Suprapubic skin (tissue), 4 donors: ENCODE measurements around the gene EXOC3. TPM values are rescaled to one million over a fixed set of nuclear protein-coding genes. Genes with fewer than 3 reads are reported as not detected.
A peak's percentile ranks its signal among the peaks of the same experiment; 100 is the strongest.

ENCODE experiments used
- DNase-seq, 2 donors: peaks; one replicate each; pipeline ENCODE4 v3.0.0-alpha.2; 2019; ENCODE audit warnings: low spot score in 2 of 2
- H3K27ac ChIP-seq: fragments of 200-600 bp; sonication (generic); one replicate; pipeline ENCODE4 v1.5.1; 2019
- H3K27me3 ChIP-seq: fragments of 200-600 bp; sonication (generic); one replicate; pipeline ENCODE4 v1.5.1; 2019
- H3K36me3 ChIP-seq: fragments of 200-600 bp; sonication (generic); one replicate; pipeline ENCODE4 v1.5.1; 2019
- H3K4me1 ChIP-seq: fragments of 200-600 bp; sonication (generic); one replicate; pipeline ENCODE4 v1.5.1; 2019
- H3K4me3 ChIP-seq: fragments of 200-600 bp; sonication (generic); one replicate; pipeline ENCODE4 v1.5.1; 2019; ENCODE audit warnings: mild to moderate bottlenecking
- H3K9me3 ChIP-seq: fragments of 200-600 bp; sonication (generic); one replicate; pipeline ENCODE4 v1.5.1; 2019
- EP300 ChIP-seq: sonication (generic); formaldehyde crosslinking; IDR thresholded peaks from one replicate; pipeline ENCODE4 v1.6.1; 2017; ENCODE audit warnings: antibody characterized with exemption
- POLR2A ChIP-seq, 2 donors: fragments of 450-650 bp; IDR thresholded peaks; one replicate each; pipeline ENCODE4 v1.6.1; 2017; ENCODE audit warnings: antibody characterized with exemption in 2 of 2, mild to moderate bottlenecking in 2 of 2, moderate library complexity in 2 of 2
- POLR2AphosphoS5 ChIP-seq, 3 donors: sonication (generic); formaldehyde crosslinking; IDR thresholded peaks; one replicate each; pipeline ENCODE4 v1.6.1; 2017; ENCODE audit warnings: antibody characterized with exemption in 3 of 3
- WGBS: methylation state at CpG from one replicate; pipeline ENCODE4 v1.1.5; 2018; 5-methylcytosine and 5-hydroxymethylcytosine counted together
- total RNA-seq, 4 donors: library from RNA; depleted of rRNA; stranded (reverse); fragments of >200 nt; gene quantifications; one replicate each; pipeline ENCODE4 v1.1.0, GENCODE V29; 2016
- TF ChIP-seq, protein P1 (sequence below), 2 donors: fragments of 200-600 bp in 1 of 2; fragments of 450-650 bp in 1 of 2; sonication (generic) in 1 of 2; IDR thresholded peaks; one replicate each; pipeline ENCODE4 v1.5.1; 2016 to 2019; ENCODE audit warnings: antibody characterized with exemption in 2 of 2, mild to moderate bottlenecking in 1 of 2, moderate library complexity in 1 of 2

EXOC3 gene
- total RNA-seq, 4 donors from 2014 or later: 68.9 to 199 (median 83.4) TPM

DNA sequence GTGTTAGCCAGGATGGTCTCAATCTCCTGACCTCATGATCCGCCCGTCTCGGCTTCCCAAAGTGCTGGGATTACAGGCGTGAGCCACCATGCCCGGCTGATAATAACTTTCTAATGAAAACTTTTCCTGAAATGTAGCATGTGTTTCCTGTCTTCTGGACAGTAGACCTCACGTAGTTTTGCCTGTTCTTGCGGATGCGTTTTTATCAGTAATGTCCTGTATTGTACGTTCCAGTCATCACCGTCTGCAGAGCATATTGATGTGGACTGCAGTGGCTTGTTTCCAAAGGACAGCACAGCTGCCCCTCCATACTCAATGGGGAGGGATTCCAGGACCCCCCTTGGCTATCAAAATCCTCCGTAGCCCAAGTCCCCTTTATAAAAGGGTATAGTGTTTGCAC, 12.8 kb downstream of the EXOC3 start:
- peaks cover 16% of the 10 kb centered on the region for H3K9me3 ChIP-seq
- H3K27me3 ChIP-seq: no peaks in the 10 kb centered on the region
- TF ChIP-seq POLR2AphosphoS5 (IDR thresholded peaks at IDR 0.05) (no peak), EP300 (no peak), POLR2A (IDR thresholded peaks at IDR 0.05) (no peak)
- TF ChIP-seq, protein P1, sequence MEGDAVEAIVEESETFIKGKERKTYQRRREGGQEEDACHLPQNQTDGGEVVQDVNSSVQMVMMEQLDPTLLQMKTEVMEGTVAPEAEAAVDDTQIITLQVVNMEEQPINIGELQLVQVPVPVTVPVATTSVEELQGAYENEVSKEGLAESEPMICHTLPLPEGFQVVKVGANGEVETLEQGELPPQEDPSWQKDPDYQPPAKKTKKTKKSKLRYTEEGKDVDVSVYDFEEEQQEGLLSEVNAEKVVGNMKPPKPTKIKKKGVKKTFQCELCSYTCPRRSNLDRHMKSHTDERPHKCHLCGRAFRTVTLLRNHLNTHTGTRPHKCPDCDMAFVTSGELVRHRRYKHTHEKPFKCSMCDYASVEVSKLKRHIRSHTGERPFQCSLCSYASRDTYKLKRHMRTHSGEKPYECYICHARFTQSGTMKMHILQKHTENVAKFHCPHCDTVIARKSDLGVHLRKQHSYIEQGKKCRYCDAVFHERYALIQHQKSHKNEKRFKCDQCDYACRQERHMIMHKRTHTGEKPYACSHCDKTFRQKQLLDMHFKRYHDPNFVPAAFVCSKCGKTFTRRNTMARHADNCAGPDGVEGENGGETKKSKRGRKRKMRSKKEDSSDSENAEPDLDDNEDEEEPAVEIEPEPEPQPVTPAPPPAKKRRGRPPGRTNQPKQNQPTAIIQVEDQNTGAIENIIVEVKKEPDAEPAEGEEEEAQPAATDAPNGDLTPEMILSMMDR (IDR thresholded peaks at IDR 0.05): no peak
- no peak overlapping the region for H3K27ac ChIP-seq
- H3K4me1 ChIP-seq: peaks cover 19% of the 10 kb centered on the region
- DNase-seq: peak; percentile 25 to 37
- WGBS: 91% methylated on average over 11 of the region's 11 CpGs
- no peak overlapping the region for H3K4me3 ChIP-seq
- peaks cover 75% of the 10 kb centered on the region for H3K36me3 ChIP-seq

DNA sequence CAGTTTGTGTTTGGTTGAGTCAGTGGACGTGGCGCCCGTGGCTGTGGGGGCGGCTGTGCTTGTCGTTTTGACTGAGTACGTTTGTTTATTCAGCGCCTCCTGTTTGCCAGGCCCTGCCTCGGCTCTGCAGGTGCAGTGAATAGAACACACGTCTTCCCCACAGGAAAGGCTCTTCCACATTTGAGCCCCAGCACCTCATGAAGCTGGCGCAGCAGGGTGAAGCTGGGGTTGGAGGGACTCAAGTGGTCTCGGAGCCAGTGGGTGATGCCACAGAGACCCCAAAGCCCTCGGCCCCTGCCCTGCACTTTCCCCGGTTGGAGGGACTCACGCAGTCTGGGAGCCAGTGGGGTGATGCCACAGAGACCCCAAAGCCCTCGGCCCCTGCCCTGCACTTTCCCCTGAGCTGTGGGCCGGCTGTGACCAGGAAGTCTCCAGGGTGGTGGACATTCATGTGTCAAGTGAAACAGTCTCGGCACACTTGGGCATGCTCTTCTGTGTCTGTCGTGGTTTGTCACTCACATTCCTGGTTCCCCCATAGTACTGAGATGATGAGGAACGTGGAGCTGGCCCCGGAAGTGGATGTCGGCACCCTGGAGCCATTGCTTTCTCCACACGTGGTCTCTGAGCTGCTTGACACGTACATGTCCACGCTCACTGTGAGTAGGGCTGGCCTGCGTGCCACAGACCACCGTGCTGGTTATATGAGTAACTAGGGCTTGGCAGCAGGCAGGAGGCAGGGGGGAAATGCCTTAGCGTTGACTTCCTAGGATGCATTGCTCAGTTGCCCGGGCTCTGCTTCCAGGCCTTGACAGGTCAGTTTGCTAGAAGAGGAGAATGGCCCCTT, 13.6 kb downstream of the EXOC3 start:
- H3K36me3 ChIP-seq: peaks cover 71% of the 10 kb centered on the region
- peak; percentile 55 to 74 for DNase-seq
- no peaks in the 10 kb centered on the region for H3K27me3 ChIP-seq
- WGBS: 92% methylated on average over 17 of the region's 28 CpGs
- no peak overlapping the region for H3K4me3 ChIP-seq
- H3K4me1 ChIP-seq: peaks cover 19% of the 10 kb centered on the region
- H3K9me3 ChIP-seq: peaks cover 12% of the 10 kb centered on the region
- TF ChIP-seq EP300 (no peak), POLR2AphosphoS5 (IDR thresholded peaks at IDR 0.05) (no peak), POLR2A (IDR thresholded peaks at IDR 0.05) (no peak)
- TF ChIP-seq, protein P1 (IDR thresholded peaks at IDR 0.05): no peak
- H3K27ac ChIP-seq: no peak overlapping the region

DNA sequence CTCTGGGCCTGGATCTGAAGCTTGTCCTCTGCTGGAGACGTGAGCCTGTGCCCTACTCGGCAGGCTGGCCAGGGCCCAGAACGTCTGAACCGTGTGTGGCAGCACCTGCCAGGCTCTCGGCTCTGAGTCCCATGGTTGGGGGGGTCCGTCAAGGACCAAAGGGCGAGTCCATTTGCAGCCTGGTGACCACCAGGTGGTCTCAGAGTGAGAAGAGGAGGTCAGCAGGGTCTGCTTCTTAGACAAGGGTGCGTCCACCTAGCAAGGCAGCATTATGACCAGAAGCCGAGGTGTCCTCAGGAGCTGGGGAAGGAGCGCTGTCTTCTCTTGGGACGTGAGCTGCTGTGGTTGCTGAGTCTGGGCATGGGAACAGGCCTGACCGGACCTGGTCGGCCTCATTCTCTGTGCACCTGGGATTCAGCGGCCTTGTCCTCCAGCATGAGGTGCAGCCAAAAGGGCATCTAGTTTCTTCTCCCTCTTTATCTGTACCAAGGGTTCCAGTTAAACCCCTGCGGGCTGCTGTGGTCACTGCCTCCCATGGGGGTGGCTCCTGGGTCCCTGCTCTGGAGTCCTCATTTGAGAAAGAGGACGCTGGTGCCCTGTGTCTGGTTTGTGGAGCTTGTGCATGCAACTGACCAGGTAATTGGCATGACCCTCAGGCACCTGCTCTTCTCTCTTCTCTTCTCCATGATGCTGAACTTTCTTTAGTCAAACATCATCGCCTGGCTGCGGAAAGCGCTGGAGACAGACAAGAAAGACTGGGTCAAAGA, 14.4 kb downstream of the EXOC3 start:
- WGBS: 96% methylated on average over 10 of the region's 19 CpGs
- peaks cover 5% of the 10 kb centered on the region for H3K9me3 ChIP-seq
- no peak overlapping the region for H3K4me3 ChIP-seq
- DNase-seq: peak; percentile 49 to 59
- H3K27ac ChIP-seq: no peak overlapping the region
- no peak for TF ChIP-seq EP300
- no peaks in the 10 kb centered on the region for H3K27me3 ChIP-seq
- H3K36me3 ChIP-seq: peaks cover 71% of the 10 kb centered on the region
- H3K4me1 ChIP-seq: peaks cover 19% of the 10 kb centered on the region

DNA sequence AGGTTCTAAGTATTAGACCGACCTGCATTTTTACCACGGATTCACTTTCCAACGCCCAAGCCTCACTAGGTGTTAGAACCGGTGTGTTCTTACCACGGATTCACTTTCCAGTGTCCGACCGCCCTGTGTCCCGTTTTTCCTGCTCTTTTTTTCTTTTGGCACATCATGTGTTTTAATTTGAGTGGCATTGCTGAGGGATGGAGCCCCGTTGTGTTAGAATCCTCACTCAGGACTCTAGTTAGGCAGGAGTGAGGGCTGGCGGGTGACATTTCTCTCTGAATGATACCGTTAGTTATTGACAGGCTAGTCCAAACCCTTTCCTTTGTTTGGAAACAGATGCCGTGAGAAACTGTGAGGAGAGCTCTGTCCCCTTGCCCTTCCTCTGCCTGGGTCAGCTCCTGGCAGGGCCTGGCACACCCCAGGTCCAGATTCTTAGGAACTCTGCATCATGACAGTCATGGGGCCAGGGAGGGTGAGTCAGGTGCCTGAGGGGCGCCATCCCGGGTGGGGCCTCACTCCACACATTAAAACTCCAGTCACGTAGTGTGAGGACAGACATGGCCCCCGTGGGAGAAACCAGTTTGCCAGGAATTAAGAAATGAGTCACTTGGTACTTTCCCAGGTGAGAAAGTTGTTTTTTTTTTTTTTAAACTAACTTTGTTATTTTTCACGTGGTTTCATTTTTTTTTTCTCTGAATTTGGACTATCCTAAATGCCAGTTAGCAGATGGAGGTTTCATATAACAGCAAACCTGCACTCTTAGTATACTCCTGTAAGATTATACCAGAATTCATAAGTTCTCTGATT, 15.8 kb downstream of the EXOC3 start:
- DNase-seq: peak; percentile 70 to 77
- H3K4me1 ChIP-seq: peaks cover 22% of the 10 kb centered on the region
- no peak for TF ChIP-seq POLR2A (IDR thresholded peaks at IDR 0.05)
- TF ChIP-seq EP300: no peak
- TF ChIP-seq, protein P1 (IDR thresholded peaks at IDR 0.05): no peak
- TF ChIP-seq POLR2AphosphoS5 (IDR thresholded peaks at IDR 0.05): no peak
- no peaks in the 10 kb centered on the region for H3K27me3 ChIP-seq
- WGBS: 55% methylated on average over 17 of the region's 17 CpGs
- peak overlapping the region; percentile 73 for H3K27ac ChIP-seq
- no peaks in the 10 kb centered on the region for H3K9me3 ChIP-seq
- H3K36me3 ChIP-seq: peaks cover 69% of the 10 kb centered on the region
- no peak overlapping the region for H3K4me3 ChIP-seq

DNA sequence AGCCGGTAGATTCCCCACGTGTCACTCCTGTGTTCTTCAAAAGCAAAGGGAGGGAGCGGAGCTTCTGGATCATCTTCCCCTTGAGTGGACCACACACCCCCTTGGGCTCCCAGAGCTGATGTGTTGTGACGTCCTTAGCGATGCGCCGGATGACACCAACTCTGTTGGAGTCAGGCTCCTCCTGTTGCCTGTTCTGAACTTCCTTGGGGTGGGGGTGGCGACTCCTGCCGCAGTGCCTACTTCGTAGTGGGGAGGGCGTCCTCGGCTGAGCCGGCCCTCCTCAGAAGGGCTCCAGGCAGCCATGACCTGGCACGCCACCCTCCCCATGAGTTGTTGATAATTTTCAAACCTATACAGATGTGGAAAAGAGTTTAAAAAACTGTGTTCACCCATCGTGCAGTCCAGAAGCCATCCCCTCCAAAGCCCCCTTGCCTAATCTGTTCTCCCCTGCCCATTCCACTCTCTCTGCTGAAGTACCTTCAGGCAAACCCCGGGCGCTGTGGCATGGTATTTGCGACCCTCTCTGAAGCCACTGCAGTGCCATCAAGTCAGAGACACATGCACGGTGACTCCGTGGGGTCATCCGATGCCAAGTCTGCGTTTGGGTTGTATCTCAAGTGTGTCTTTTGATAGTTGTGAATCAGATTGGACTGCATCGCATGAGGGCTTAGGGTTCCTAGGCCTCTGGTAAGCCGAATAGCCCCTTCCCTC, 16.7 kb downstream of the EXOC3 start:
- WGBS: 84% methylated on average over 23 of the region's 24 CpGs
- H3K9me3 ChIP-seq: no peaks in the 10 kb centered on the region
- H3K27ac ChIP-seq: no peak overlapping the region
- peaks cover 71% of the 10 kb centered on the region for H3K36me3 ChIP-seq
- no peaks in the 10 kb centered on the region for H3K27me3 ChIP-seq
- no peak overlapping the region for H3K4me3 ChIP-seq
- peaks cover 22% of the 10 kb centered on the region for H3K4me1 ChIP-seq
- TF ChIP-seq, protein P1 (IDR thresholded peaks at IDR 0.05): no peak
- TF ChIP-seq EP300: no peak
- no peak for TF ChIP-seq POLR2A (IDR thresholded peaks at IDR 0.05)
- TF ChIP-seq POLR2AphosphoS5 (IDR thresholded peaks at IDR 0.05): no peak
- DNase-seq: peak; percentile 55 to 67
